D721Med (cell line): ENCODE measurements around the gene WAS.

Source experiments
- DNase-seq: peaks from one replicate; pipeline ENCODE4 v3.0.0; 2011; ENCODE audit warnings: low spot score; ENCODE audit not compliant: insufficient read length
- FAIRE-seq: peaks from 2 replicates; lab custom pipeline; 2011; peaks lifted over from hg19 to GRCh38; lab: Jason Lieb, UNC
- TF ChIP-seq, protein P1 (sequence below): IDR thresholded peaks from 2 replicates; pipeline ENCODE4 v1.5.1; 2012; ENCODE audit warnings: mild to moderate bottlenecking, control low read depth; ENCODE audit not compliant: insufficient read depth; ENCODE audit errors: missing control alignments

WAS gene

DNA sequence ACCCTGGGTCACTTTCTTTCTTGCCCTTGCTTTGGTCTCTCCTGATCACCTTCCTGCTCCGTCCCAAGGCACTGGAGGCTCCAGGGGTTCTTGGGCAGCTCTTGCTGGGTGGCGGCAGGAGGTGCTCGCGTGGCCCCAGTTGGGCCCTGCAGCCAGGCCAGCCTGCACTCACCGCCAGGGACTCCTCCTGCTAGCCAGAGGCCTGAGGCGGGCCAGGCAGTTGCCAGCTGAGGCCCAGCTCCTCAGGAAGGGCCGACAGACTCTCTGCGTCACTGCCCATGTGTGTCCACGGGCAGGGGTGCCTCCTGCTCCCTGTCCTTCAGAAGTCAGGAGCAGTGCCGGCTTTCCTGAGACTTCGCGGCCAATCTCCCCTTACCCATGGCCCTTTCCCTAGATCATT lies 22.3 kb downstream of the WAS start:
- DNase-seq: no peak
- no peak for FAIRE-seq
- TF ChIP-seq, protein P1, sequence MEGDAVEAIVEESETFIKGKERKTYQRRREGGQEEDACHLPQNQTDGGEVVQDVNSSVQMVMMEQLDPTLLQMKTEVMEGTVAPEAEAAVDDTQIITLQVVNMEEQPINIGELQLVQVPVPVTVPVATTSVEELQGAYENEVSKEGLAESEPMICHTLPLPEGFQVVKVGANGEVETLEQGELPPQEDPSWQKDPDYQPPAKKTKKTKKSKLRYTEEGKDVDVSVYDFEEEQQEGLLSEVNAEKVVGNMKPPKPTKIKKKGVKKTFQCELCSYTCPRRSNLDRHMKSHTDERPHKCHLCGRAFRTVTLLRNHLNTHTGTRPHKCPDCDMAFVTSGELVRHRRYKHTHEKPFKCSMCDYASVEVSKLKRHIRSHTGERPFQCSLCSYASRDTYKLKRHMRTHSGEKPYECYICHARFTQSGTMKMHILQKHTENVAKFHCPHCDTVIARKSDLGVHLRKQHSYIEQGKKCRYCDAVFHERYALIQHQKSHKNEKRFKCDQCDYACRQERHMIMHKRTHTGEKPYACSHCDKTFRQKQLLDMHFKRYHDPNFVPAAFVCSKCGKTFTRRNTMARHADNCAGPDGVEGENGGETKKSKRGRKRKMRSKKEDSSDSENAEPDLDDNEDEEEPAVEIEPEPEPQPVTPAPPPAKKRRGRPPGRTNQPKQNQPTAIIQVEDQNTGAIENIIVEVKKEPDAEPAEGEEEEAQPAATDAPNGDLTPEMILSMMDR: no peak

DNA sequence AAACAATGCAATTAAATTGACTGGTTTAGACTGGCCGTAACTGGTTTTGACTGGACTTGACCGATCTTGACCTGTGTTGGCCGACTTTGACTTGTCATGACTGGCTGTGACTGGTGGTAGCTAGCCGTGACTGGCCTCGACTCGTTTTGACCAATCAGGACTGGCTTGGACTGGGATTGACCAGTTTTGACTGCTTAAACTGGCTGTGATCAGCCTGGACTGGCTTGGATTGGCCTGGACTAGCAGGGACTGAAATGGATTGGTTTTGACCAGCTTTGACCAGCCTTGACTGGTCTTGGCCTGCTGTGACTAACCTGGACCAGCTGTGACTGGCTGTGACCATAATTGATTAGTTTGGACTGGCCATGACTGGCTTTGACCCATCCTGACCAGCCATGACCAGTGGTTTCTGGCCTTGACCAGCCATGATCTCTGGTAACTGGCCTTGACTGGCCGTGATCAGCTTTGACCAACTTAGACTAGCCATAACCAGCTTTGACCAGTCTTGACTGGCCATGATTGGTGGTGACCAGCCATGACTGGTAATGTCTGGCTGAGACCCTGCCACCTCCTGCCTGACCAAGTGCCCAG lies 26.0 kb downstream of the WAS start:
- no peak for FAIRE-seq

DNA sequence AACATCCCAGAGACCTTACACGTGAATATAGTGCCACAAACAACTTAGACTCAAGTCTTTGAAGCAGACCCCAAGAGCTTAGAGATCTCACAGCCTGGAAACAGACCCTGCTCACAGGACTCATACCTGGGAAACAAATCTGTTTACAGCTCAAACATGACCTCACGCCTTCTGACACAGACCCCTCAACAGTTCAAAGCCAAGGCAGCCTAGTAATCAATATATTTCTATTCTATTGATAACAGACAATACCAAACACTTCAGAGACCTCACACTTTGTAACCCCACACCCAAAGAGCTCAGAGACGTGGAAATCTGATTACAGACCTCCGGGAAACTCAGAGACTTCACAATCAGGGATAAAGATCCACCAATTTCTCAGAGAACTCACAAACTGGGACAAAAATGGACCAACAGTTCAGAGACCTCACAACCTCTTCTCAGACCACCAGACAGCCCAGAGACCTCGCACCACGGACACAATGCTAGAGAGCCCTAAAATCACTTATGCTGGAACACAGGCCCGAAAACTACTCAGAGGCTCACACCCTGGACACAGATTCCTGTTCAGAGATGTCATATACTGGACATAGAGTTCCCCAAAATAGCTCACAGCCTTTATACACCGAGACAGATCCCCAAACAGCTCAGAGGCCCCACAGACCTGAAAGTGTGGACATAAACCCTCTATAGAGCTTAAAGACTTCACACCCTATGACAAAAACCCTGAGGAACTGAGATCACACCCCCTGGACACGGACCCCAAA lies 27.7 kb downstream of the WAS start:
- no peak for DNase-seq
- TF ChIP-seq, protein P1: no peak
- no peak for FAIRE-seq

More for the DNA sequence above, 26.0 kb downstream of the WAS start:
- no peak for DNase-seq
- TF ChIP-seq, protein P1: no peak

DNA sequence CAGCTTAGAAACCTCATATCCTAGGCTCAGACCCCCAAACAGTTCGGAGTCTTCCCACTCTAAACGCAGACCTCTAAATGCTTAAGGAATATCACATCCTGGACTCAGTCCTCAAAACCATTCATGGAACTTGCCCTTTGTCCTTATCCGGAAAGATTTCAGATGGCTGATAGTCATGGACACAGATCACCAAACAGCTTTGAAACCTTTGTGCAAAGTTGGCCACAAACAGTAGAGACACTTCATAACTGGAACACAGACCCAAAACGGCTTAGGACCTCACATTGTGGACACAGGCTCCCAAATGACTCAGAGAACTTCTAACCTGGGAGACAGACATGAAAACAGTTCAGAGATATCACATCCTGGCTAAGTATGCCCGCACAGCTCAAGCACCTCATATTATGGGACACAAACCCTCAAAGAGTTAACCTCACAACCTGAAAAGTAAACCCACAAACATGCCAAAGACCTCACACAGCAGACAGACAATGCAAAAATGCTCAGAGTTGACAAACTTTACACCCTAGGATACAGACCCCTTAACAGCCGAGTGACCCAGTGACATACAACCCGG lies 28.4 kb downstream of the WAS start:
- no peak for DNase-seq
- FAIRE-seq: no peak
- TF ChIP-seq, protein P1: no peak

DNA sequence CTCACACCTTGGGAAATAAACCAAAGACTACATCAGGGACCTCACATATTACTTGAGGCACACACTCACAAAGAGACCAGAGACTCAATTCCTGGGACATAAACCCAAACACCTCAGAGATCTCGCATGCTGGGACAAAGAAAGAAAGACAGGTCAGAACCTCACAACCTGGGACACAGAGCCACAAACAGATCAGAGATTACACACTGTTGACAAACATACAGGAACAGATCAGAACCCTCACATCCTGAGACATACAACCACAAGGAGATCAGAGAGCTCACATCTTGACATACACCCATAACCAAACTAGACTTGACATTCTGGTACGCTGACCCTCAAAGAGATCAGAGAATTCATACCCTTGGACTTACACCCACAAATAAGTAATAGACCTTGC lies 30.2 kb downstream of the WAS start:
- no peak for FAIRE-seq
- DNase-seq: no peak
- TF ChIP-seq, protein P1: no peak

DNA sequence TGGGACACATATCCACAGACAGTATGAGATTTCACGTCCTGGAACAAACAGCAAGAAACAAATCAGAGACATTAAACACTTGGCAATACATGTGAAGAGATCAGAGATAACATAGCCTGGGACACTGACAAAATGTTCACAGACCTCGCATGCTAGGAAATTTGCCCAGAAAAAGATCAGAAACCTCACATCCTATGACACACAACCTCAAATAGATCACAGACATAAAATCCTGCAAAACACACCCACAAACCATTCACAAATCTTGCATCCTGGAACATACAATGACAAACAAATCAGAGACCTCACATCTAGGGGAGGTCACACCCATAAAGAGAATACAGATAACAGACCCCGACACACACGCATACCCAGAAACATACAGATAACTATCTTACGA lies 31.0 kb downstream of the WAS start:
- FAIRE-seq (no peak), DNase-seq (no peak)
- TF ChIP-seq, protein P1: no peak

DNA sequence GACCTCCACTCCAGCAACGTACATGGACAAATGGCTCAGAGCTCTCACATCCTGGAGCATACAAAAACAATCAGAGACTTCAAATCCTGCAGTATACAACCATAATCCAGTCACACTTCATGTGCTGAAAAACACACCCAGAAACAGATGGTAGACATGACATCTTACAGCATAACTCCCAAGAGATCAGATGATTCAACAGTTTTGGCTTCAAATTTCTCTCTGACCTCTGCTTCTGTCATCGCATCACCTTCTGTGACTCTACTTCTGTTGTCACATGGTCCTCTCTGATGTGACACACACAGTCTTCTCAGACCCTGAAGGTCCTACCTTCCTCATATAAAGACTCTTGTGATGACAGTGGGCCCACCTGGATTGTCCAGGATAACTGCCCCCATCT lies 31.5 kb downstream of the WAS start:
- FAIRE-seq: no peak

More for the DNA sequence above, 31.5 kb downstream of the WAS start:
- TF ChIP-seq, protein P1: no peak
- no peak for DNase-seq
